ENCODE data around the gene NEU4. TPM values are rescaled to one million over a fixed set of nuclear protein-coding genes. Genes with fewer than 3 reads are reported as not detected.
"Not testable (repeated sequence)": the region's sequence is repeated elsewhere in the genome, so short reads cannot be mapped to it uniquely, and the experiment has no call there.

Gene NEU4
- not detected for polyA plus RNA-seq

DNA sequence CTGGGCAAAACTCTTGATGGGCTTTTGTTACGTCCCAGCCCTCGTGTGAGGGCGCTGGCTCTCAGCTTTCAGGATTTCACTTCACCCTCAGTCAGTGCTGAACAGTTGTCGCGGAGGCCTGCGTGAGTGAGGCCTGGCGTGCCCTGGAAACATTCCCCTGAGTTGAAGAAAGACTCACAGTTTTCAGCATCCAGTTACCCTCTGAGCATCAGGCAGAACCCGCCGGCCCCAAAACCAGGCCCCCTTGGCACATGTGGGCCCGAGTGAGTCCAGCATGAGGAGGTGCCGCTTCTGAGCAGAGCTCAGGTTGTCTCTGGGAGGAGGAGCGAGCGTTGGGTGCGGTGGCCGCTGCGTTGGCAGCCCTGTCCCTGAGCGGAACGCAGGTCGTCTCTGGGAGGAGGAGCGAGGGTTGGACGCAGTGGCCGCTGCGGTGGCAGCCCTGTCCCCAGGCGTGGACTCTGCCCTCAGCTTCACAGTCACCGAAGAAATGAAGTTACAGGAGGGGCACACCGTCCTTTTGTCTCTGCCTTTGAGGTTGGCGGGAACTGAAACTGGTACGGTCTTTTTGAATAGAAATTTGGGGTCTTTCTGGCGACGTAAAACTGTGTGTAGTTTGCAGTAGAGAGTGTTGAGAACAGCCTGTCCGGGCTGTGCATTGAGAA lies at the start of gene NEU4:
Gene NEU4 (plus strand): TSS at position 473 of the 662 bp plus-strand sequence. CDS start 5,292 bp downstream, outside the sequence.
- no peaks in the 10 kb centered on the region for H3K36me3 Mint-ChIP-seq
- H3K4me3 Mint-ChIP-seq = peak within 1 kb of the TSS in 1 of 4 donors; percentile 58
- H3K27ac Mint-ChIP-seq = peak within 1 kb of the TSS; percentile 31 to 53 (median 35)

GRCh38 chr2:241759893-241760292 lies 49.1 kb upstream of the NEU4 start:
- H3K9me3 Mint-ChIP-seq, H3K27me3 Mint-ChIP-seq, H3K4me3 Mint-ChIP-seq: not testable (repeated sequence)
- peaks cover 4 to 11% (median 8%) of the 10 kb centered on the region in 3 donors for H3K4me1 Mint-ChIP-seq
- H3K27ac Mint-ChIP-seq = peak overlapping the region in 2 of 3 donors; percentile 64 to 88
- H3K36me3 Mint-ChIP-seq = peaks cover 14% of the 10 kb centered on the region

More for the DNA sequence above, at the start of gene NEU4:
- Mint-ChIP-seq H3K27me3 (peaks cover 8% of the 10 kb centered on the region), H3K4me1 (peaks cover 3 to 5% (median 5%) of the 10 kb centered on the region in 3 donors), H3K9me3 (no peaks in the 10 kb centered on the region)

DNA sequence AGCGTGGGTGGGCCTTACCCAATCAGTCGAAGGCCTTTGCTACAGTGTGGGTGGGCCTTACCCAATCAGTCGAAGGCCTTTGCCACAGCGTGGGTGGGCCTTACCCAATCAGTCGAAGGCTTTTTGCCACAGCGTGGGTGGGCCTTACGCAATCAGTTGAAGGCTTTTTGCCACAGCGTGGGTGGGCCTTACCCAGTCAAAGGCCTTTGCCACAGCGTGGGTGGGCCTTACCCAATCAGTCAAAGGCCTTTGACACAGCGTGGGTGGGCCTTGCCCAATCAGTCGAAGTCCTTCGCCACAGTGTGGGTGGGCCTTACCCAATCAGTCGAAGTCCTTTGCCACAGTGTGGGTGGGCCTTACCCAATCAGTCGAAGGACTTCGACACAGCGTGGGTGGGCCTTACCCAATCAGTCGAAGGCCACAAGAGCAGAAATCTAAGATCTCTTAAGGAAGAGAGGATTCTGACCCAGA lies 48.7 kb upstream of the NEU4 start:
- H3K4me3 Mint-ChIP-seq = no peak overlapping the region
- peaks cover 4 to 11% (median 8%) of the 10 kb centered on the region in 3 donors for H3K4me1 Mint-ChIP-seq
- H3K36me3 Mint-ChIP-seq = peaks cover 13% of the 10 kb centered on the region

GRCh38 chr2:241762321-241762932 lies 46.6 kb upstream of the NEU4 start:
- Mint-ChIP-seq H3K27ac (peak overlapping the region in 2 of 3 donors; percentile 60), H3K4me3 (peak overlapping the region in 1 of 4 donors; percentile 43), H3K36me3 (peaks cover 12% of the 10 kb centered on the region), H3K27me3 (no peaks in the 10 kb centered on the region), H3K9me3 (peaks cover 0 to 4% (median 0%) of the 10 kb centered on the region in 3 donors), H3K4me1 (peaks cover 4 to 11% (median 8%) of the 10 kb centered on the region in 3 donors)

More for the DNA sequence above, 48.7 kb upstream of the NEU4 start:
- Mint-ChIP-seq H3K27me3 (no peaks in the 10 kb centered on the region), H3K27ac (peak overlapping the region in 2 of 3 donors; percentile 48 to 76), H3K9me3 (peaks cover 0 to 4% (median 0%) of the 10 kb centered on the region in 3 donors)

- H3K4me3 Mint-ChIP-seq = peak overlapping the region in 3 of 4 donors; percentile 6 to 48 (median 43)
- H3K27ac Mint-ChIP-seq = peak overlapping the region in 2 of 3 donors; percentile 60
- H3K27me3 Mint-ChIP-seq = no peaks in the 10 kb centered on the region
- peaks cover 4 to 11% (median 8%) of the 10 kb centered on the region in 3 donors for H3K4me1 Mint-ChIP-seq
- H3K9me3 Mint-ChIP-seq = peaks cover 0 to 4% (median 0%) of the 10 kb centered on the region in 3 donors
- peaks cover 10% of the 10 kb centered on the region for H3K36me3 Mint-ChIP-seq
These were observed 46.0 kb upstream of the NEU4 start for GRCh38 chr2:241762933-241763369.

DNA sequence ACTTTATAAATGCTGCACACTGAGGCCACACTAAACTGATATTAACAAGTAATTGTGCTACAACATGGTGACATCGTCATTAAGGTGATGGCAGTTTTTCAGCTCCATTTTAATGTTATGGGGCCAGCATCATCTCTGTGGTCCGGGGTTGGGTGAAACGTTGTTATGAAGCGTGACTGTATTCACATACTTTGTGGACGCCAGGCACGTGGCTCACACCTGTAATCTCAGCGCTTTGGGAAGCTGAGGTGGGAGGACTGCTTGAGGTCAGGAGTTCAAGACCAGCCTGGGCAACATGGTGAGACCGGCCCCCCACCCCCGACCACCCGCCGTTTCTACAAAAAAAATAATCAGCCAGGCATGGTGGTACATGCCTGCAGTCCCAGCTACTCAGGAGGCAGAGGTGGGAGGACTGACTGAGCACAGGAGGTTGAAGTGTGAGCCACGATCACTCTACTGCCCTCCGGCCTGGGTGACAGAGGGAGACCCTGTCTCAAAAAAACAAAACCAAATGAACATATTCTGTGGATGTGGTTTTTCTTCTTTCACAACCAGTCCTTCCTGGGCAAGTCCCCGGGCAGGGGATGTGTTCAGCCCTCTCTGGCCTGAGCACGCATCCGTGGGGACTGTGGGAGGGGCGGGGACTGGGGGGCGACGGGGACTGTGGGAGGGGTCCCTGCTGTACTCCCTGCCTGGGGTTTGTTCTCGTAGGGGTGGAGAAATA lies 45.3 kb upstream of the NEU4 start:
- Mint-ChIP-seq H3K4me3 (no peak overlapping the region), H3K27ac (peak overlapping the region in 2 of 3 donors; percentile 60)

GRCh38 chr2:241764275-241765241 lies 44.4 kb upstream of the NEU4 start:
- H3K36me3 Mint-ChIP-seq = peaks cover 6% of the 10 kb centered on the region
- no peak overlapping the region for H3K4me3 Mint-ChIP-seq
- H3K27me3 Mint-ChIP-seq = no peaks in the 10 kb centered on the region
- H3K9me3 Mint-ChIP-seq = peaks cover 0 to 4% (median 0%) of the 10 kb centered on the region in 3 donors
- H3K27ac Mint-ChIP-seq = peak overlapping the region in 1 of 3 donors; percentile 50
- H3K4me1 Mint-ChIP-seq = peaks cover 4 to 11% (median 8%) of the 10 kb centered on the region in 3 donors

More for the DNA sequence above, 45.3 kb upstream of the NEU4 start:
- Mint-ChIP-seq H3K4me1 (peaks cover 4 to 11% (median 8%) of the 10 kb centered on the region in 3 donors), H3K36me3 (peaks cover 9% of the 10 kb centered on the region), H3K9me3 (peaks cover 0 to 4% (median 0%) of the 10 kb centered on the region in 3 donors), H3K27me3 (no peaks in the 10 kb centered on the region)

- H3K9me3 Mint-ChIP-seq = no peaks in the 10 kb centered on the region
- no peaks in the 10 kb centered on the region for H3K27me3 Mint-ChIP-seq
- no peak overlapping the region for H3K4me3 Mint-ChIP-seq
- H3K4me1 Mint-ChIP-seq = peaks cover 6 to 11% (median 9%) of the 10 kb centered on the region in 3 donors
- no peak overlapping the region for H3K27ac Mint-ChIP-seq
- H3K36me3 Mint-ChIP-seq = no peaks in the 10 kb centered on the region
These were observed 41.3 kb upstream of the NEU4 start for GRCh38 chr2:241767464-241768250.

GRCh38 chr2:241768251-241768711 lies 40.7 kb upstream of the NEU4 start:
- Mint-ChIP-seq H3K9me3 (no peaks in the 10 kb centered on the region), H3K4me1 (peaks cover 6 to 9% (median 8%) of the 10 kb centered on the region in 3 donors), H3K27ac (peak overlapping the region in 1 of 3 donors; percentile 21), H3K27me3 (no peaks in the 10 kb centered on the region), H3K4me3 (no peak overlapping the region), H3K36me3 (no peaks in the 10 kb centered on the region)

GRCh38 chr2:241768850-241769249 lies 40.1 kb upstream of the NEU4 start:
- no peak overlapping the region for H3K27ac Mint-ChIP-seq

DNA sequence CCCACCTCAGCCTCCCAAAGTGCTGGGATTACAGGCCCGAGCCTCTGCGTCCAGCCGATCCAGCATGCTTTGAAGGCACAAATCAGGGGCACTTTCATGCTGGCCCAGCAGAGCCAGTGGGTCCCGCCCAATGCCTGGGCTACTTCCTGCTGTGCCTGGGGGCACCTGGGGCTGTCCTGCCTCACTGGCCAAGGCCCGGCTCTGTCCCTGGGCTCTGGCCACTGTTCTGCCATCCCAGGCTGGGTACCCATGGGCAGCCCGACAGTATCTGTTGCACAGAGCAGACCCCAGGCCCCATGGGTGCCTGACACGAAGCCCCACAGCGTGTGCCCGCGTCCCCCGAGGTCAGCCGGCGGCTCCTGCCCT lies 39.2 kb upstream of the NEU4 start:
- Mint-ChIP-seq H3K27ac (no peak overlapping the region), H3K4me3 (no peak overlapping the region), H3K4me1 (peaks cover 6 to 8% (median 7%) of the 10 kb centered on the region in 3 donors), H3K9me3 (no peaks in the 10 kb centered on the region), H3K27me3 (no peaks in the 10 kb centered on the region), H3K36me3 (no peaks in the 10 kb centered on the region)

More at GRCh38 chr2:241768850-241769249, 40.1 kb upstream of the NEU4 start:
- Mint-ChIP-seq H3K4me3 (no peak overlapping the region), H3K9me3 (no peaks in the 10 kb centered on the region), H3K4me1 (peaks cover 6 to 8% (median 7%) of the 10 kb centered on the region in 3 donors), H3K36me3 (no peaks in the 10 kb centered on the region), H3K27me3 (no peaks in the 10 kb centered on the region)

DNA sequence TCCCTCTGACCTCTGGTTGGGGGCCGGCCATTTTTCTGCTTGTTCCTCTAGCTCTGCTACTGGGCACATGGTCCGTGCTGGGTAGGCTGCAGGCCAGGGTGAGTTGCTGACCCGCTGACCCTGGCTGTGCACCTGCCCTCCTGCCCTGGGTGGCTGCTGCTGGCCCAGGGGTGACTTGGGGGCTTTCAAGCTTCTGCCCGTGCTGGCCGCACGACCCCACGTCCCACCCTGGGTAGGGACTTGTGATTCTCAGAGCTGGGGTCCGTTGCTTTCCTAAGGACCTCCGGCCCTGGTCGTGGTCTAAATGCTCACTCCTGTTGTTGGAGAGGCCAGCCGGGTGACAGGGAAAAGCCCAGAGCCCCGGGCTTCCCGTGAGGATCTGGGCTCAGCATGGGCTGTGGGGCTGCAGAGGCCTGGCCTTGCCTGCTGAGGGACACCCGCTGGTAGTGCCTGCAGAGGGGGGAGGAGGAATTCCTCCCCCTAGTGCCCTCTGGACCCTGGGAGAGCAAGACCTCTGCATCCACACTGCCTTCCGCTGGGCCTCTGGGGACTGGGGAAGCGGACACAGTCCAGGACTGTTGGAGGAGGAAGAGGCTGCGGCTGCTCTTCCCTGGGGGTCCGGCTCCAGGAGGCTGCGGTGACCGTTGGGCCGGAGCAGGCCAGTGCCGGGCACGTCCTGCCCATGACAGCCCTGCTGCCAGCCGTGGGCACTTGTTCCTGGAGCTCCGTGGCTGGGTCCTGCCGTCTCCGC lies 38.6 kb upstream of the NEU4 start:
- H3K4me3 Mint-ChIP-seq = no peak overlapping the region
- H3K27ac Mint-ChIP-seq = peak overlapping the region in 1 of 3 donors; percentile 25
- no peaks in the 10 kb centered on the region for H3K36me3 Mint-ChIP-seq
- H3K9me3 Mint-ChIP-seq = no peaks in the 10 kb centered on the region
- H3K4me1 Mint-ChIP-seq = peaks cover 6 to 8% (median 7%) of the 10 kb centered on the region in 3 donors
- no peaks in the 10 kb centered on the region for H3K27me3 Mint-ChIP-seq

GRCh38 chr2:241770936-241771285 lies 38.1 kb upstream of the NEU4 start:
- H3K36me3 Mint-ChIP-seq = no peaks in the 10 kb centered on the region
- peak overlapping the region in 1 of 3 donors; percentile 25 for H3K27ac Mint-ChIP-seq
- no peaks in the 10 kb centered on the region for H3K27me3 Mint-ChIP-seq
- peaks cover 6 to 8% (median 7%) of the 10 kb centered on the region in 3 donors for H3K4me1 Mint-ChIP-seq
- H3K4me3 Mint-ChIP-seq = peak overlapping the region in 1 of 4 donors; percentile 12
- no peaks in the 10 kb centered on the region for H3K9me3 Mint-ChIP-seq

Measured in IgD-negative memory B cell (primary cell).